HEK293T (cell line): ENCODE data around the gene NRXN2.

Source experiments
- CTBP1 ChIP-seq: fragments of 450-650 bp; IDR thresholded peaks from 2 replicates; pipeline ENCODE4 v1.6.1; 2016; ENCODE audit warnings: borderline replicate concordance
- ELF4 ChIP-seq: fragments of 450-650 bp; IDR thresholded peaks from 2 replicates; pipeline ENCODE4 v1.6.1; 2017; ENCODE audit warnings: antibody characterized with exemption
- FOXM1 ChIP-seq: fragments of 450-650 bp; IDR thresholded peaks from 2 replicates; pipeline ENCODE4 v1.6.1; 2017; ENCODE audit warnings: mild to moderate bottlenecking, borderline replicate concordance
- L3MBTL2 ChIP-seq: fragments of 450-650 bp; conservative IDR thresholded peaks from 2 replicates; pipeline ENCODE4 v1.6.1; 2016; ENCODE audit warnings: mild to moderate bottlenecking
- SP1 ChIP-seq: fragments of 450-650 bp; IDR thresholded peaks from 2 replicates; pipeline ENCODE4 v1.6.1; 2017
- SUZ12 ChIP-seq: fragments of 450-650 bp; IDR thresholded peaks from 2 replicates; pipeline ENCODE4 v1.6.1; 2016; ENCODE audit warnings: mild to moderate bottlenecking
- ZNF384 ChIP-seq: fragments of 450-650 bp; IDR thresholded peaks from 2 replicates; pipeline ENCODE4 v1.6.1; 2016

GRCh38 chr11:64719406-64719805 lies 3.6 kb downstream of the NRXN2 start:
- TF ChIP-seq SP1 = no peak
- no peak for TF ChIP-seq ZNF384
- TF ChIP-seq SUZ12 = no peak
- no peak for TF ChIP-seq ELF4
- TF ChIP-seq FOXM1 = no peak
- no peak for TF ChIP-seq CTBP1
- TF ChIP-seq L3MBTL2 = no peak
